Activated effector memory CD4-positive, alpha-beta T cell treated with Interleukin-2 at 50 U/mL for 16 hours (primary cell): ENCODE measurements around the gene RXFP4.

Experiments
- DNase-seq: peaks from one replicate; pipeline ENCODE4 v3.0.0-alpha.2; 2020

Gene RXFP4

GRCh38 chr1:155962599-155963211, 21.3 kb downstream of the RXFP4 start:
- DNase-seq, result no peak

DNA sequence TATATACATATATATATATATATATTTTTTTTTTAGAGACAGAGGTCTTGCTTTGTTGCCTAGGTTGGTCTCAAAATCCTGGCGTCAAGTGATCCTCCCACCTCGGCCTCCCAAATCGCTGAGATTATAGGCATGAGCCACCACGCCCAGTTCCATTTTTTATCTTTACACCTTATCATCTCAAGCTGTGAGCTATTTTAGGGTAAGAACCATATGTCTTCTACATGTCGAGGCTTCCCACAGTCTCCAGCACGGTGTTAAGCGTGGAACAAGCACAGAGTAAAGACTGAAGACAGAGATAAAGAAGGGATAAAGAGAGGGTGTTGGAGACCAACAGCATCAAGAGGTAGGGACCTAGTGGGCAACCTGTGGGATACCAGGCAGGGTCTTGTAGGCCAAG, 22.8 kb downstream of the RXFP4 start:
- DNase-seq, result no peak

DNA sequence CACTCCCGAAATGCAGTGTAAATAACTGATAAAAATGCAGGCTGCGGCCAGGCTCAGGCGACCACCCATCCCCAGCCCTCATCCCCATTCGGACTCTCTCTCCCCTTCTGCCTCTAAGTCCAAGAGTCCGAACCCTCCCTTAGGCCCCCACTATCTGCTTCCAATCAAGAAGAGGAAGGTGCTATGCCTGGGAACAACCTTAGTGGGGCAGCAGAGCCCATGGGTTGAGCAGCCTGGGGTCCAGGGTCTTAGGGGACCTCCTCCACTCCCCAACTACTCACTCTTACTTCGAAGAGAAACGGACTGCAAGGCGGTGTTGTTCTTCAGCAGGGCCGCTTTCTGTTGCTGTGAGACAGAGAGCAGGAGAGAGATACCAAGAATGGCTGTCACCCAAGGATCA, 24.7 kb downstream of the RXFP4 start:
- no peak for DNase-seq

- DNase-seq, result no peak
Observed at GRCh38 chr1:155966750-155967149, 25.3 kb downstream of the RXFP4 start.

- DNase-seq, result no peak
Observed at GRCh38 chr1:155967341-155968050, 26.1 kb downstream of the RXFP4 start.

- no peak for DNase-seq
Observed at GRCh38 chr1:155968051-155968400, 26.6 kb downstream of the RXFP4 start.

DNA sequence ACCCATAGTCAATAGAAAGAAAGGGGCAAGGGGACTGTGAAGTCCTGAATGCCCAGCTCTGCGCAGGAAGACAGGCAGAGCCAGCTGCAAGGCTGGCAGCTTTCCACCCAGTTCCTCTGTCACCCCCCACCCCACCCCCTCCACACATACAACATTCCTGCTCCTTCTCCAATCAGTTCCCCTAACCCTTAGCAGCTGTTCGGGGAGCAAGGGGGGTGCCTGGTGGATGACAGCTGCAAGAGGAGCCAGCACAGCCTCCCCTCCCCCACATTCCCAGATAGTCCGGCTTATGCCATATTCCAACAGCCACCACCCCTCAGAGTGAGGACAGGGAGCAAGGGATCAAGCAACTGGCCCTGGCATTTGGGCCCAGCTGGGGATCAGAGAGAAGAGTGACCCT, 27.2 kb downstream of the RXFP4 start:
- no peak for DNase-seq

DNA sequence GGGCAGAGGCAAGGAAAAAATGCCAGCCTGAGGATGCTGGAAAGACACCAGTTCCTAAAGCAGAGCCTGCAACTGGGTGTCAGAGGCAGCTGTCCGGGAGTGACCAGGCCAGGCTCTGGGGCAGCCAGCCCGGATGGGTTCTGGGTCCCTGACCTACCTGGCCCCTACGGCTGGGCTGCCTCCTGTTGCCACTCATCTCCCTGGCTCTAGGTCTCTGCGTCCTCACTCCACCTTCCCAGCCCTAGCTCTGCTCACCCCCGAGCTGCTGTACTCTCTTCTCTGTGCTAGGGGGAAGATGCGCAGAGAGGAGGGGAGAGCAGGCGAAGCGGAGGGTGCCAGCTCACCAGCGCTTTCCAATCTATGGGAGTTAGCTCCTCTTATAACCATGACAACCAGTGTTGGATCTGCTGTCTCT, 27.9 kb downstream of the RXFP4 start:
- DNase-seq, result no peak

- no peak for DNase-seq
Observed at GRCh38 chr1:155970531-155971167, 29.2 kb downstream of the RXFP4 start.

DNA sequence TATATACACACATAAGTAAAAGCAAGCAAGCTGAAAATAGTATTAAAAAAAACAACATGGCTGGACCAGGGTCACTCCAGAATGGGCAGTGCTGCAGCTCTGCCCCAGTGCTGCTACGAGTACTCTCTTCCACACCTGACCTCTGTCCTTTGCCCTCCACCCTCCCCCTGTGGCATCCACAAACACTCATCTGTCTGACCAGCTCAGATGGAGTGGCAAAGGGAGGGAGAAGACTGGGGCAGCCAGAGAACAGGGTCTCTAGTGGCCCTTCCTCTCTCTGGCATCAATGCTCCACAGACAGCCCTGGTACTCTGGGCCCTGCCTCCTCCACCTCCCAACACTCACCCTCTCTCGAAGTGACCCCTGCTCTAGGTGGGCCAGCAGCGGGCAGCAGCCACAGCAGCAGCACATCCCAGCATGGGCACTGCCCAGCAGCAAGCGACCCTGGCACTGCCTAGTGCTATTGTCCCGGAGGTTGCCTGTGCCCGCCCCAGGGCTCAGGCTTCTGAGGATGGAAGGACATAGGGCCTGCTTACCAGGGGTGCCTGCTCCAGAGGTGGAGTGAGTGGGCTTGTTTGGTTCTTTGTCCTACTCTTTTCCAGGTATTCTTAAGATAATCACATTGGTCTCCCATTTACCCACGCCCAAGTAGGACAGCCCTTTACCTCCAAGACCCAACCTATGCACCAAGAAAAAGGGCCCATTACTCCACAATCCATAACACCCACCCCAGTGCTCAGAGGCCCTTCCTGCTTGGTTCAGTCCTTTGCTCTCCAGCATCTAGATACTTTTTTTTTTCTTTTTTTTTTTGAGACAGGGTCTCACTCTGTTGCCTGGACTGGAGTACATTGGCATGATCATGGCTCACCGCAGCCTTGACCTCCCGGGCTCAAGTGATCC, 30.7 kb downstream of the RXFP4 start:
- DNase-seq, result no peak

DNA sequence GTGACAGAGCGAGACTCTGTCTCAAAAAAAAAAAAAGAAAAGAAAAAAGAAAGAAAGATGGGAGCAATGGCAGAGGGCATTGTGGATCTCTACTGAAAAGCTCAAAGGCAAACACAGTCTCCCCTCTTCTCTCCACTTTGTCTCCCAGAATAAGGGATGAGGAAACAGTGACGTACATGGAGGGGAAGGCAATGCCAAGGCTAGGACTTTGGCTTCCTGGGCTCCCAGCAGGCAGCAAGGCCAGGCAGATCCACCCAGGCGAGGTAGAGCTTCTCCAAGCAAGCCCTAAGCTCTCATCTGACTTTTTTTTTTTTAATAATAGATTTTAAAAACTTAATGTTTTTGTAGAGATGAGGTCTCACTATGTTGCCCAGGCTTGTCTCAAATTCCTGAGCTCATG, 32.3 kb downstream of the RXFP4 start:
- DNase-seq, result no peak

DNA sequence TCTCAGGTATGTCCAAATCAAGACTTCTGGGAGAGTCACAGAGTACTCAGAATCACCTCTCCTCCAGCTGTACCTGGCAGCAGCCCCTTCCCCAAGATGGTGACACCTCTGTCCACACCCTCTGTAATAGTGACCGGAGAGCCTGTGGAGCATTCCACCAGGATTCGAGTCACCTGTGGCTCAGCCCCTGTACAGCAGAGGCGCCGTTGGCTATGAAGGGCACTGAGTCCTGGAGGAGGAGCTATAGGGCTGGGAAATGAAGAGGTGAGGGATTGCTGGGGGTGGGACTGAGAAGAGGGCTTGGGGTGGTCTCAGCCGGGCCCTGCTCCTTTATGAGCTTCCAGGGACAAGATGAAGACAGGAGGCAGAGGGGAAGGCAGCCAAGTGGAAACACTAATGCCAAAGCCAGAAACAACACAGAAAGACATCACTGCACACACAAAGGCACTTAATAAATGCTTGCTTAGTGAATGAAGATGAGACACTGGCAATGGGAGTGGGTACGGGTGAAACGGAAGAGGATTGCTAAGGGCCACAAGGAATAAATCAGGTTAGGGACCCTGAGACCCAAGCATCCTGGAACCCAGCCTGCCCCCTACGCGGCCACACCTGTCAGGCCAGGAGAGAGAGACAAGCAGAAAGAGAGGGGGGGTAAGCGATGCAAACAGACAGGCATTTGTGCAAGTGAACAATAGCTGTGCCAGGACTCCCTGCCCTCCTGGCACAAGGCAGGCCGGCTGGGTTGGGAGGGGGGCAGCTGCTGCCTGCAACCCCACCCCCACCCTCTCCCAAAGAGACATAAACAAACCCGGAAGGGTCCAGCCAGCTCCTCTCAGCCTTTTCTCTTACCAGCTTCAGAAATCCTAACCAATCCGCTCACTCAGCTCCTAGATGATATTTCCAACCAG, 33.0 kb downstream of the RXFP4 start:
- no peak for DNase-seq

- no peak for DNase-seq
Observed at GRCh38 chr1:155975375-155976061, 34.1 kb downstream of the RXFP4 start.

DNA sequence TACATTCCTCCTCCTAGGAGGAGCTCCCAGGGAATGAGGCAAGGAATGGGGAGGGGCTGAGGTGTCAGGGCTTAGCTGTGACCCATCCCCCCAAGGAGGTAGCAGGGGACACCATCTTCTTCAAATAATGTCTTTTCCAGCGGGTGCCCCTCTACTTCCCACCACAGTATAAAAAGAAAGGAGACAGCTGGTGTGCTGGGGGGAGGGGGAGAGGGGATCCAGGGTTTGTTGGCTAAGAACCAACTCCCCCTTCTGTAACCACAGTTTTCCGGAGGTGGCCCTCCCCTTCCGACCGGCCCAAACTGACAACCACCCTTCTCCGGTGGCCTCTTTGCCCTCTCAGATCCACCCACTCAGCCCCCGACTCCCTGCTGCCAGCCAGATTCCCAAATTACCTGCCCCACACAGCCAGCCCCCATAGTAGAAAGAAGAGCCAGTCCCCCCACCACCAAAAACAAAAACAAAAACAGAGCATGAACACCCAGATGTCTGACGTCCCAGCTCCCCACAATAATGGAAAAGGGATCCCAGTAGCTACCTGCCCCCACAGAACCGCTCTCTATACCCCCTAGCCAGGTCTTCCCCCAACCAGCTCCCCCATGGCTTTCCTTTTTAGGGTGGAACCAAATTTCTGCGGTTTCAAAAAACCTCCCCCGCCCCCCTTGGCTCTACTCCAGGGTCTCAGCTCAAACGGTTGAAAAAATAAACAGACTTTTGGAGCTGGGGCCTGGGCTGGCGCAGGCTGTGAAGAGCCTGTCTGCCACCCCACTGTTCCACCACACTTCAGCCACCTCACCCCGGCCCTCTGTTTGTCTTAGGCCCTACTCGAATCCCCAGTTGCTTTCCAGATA, 34.8 kb downstream of the RXFP4 start:
- peak; percentile 65 for DNase-seq

DNA sequence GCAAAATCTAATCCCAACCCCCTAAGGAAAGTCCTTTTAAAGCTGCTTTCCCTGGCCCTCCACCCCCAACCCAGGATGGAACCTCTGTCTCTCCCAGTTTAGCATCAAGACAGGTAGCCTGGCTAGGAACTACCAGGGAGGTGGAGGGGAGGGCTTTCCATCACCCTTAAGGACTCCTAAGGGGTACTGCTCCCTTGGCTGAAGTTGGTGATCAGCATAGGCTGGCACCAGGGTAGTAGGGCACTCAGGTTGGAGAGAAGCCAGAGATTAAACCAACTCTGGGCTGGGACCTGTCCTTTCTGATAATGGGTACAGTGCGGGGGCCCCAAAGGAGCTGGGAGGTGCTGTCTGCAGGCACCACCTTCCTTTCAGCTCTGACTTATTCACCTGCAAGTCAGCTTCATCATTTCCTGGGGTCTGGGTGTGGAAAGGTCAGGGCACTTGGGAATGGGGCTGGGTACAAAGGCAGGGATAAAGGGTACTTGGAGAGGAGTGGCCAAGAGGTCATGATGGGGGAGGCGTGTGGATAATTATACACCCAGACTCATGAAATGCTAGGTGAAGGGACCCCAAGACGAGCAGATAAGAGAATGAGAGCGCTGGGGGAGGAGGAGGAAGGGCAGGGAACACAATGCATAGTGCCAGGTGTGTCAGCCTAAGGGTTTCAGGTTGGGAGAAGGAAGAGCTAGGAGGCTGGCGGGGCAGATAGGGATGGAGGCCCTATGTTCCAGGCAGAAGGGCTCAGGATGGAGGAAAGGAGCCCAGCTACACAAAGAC, 35.7 kb downstream of the RXFP4 start:
- DNase-seq, result no peak

GRCh38 chr1:155977690-155978324, 36.4 kb downstream of the RXFP4 start:
- DNase-seq, result peak; percentile 12

GRCh38 chr1:155978325-155978972, 37.0 kb downstream of the RXFP4 start, which contains the start of gene ARHGEF2:
ARHGEF2 (minus strand) TSS chr1:155978547; CDS start chr1:155978427, 120 bp downstream.
- peak; percentile 71 for DNase-seq

GRCh38 chr1:155978973-155979429, 37.6 kb downstream of the RXFP4 start:
- no peak for DNase-seq
